ENCODE results near the gene MT1B. TPM values are rescaled to one million over a fixed set of nuclear protein-coding genes. Genes with fewer than 3 reads are reported as not detected.
"Not testable (repeated sequence)": the region's sequence is repeated elsewhere in the genome, so short reads cannot be mapped to it uniquely, and the experiment has no call there.

Gene MT1B
- total and polyA plus RNA-seq, 2 experiments from 2014 or later = 0.47 TPM; not detected in 1

- H3K9me3 ChIP-seq (ENCODE audit: low read depth); H3K36me3 ChIP-seq (replicated peaks; ENCODE audit: insufficient read depth, low read depth); H3K4me1 ChIP-seq (ENCODE audit: insufficient read depth); DNase-seq (ENCODE audit: low spot score); H2AFZ ChIP-seq; H3K79me2 ChIP-seq; H3K4me2 ChIP-seq; H3K9me2 ChIP-seq (replicated peaks; ENCODE audit: insufficient read depth); H4K20me1 ChIP-seq (ENCODE audit: insufficient read depth, poor library complexity, severe bottlenecking); H3K4me3 ChIP-seq; H3K27ac ChIP-seq: not testable (repeated sequence)
- peaks cover 48% of the 10 kb centered on the region for H3K27me3 ChIP-seq
- WGBS (ENCODE audit: low lambda C conversion rate, missing lambda C conversion rate) = 92% methylated on average over 5 of the region's 5 CpGs
Measured at GRCh38 chr16:56623184-56623583, 28.5 kb upstream of the MT1B start.

GRCh38 chr16:56623637-56624036, 28.0 kb upstream of the MT1B start:
- no peak overlapping the region for H3K27ac ChIP-seq
- TF ChIP-seq CTCF (IDR thresholded peaks at IDR 0.05; ENCODE audit: poor library complexity) (no peak), EZH2phosphoT487 (IDR thresholded peaks at IDR 0.05; ENCODE audit: low read depth, severe bottlenecking, unreplicated experiment) (no peak), EZH2 (IDR thresholded peaks at IDR 0.05; ENCODE audit: borderline replicate concordance) (no peak)
- no peaks in the 10 kb centered on the region for H3K36me3 ChIP-seq (replicated peaks; ENCODE audit: insufficient read depth, low read depth)
- WGBS (ENCODE audit: low lambda C conversion rate, missing lambda C conversion rate) = 93% methylated on average over 2 of the region's 2 CpGs
- no peak overlapping the region for H3K4me3 ChIP-seq
- H2AFZ ChIP-seq = no peak overlapping the region
- H3K4me2 ChIP-seq = no peak overlapping the region
- no peak for DNase-seq (ENCODE audit: low spot score)
- no peaks in the 10 kb centered on the region for H3K79me2 ChIP-seq
- H3K9me2 ChIP-seq (replicated peaks; ENCODE audit: insufficient read depth) = no peaks in the 10 kb centered on the region
- H3K9me3 ChIP-seq (ENCODE audit: low read depth) = no peaks in the 10 kb centered on the region
- no peaks in the 10 kb centered on the region for H4K20me1 ChIP-seq (ENCODE audit: insufficient read depth, poor library complexity, severe bottlenecking)
- H3K4me1 ChIP-seq (ENCODE audit: insufficient read depth) = peaks cover 4% of the 10 kb centered on the region
- peaks cover 46% of the 10 kb centered on the region for H3K27me3 ChIP-seq

- peak within 1 kb of the TSS; percentile 44 for H3K4me3 ChIP-seq
- WGBS (ENCODE audit: low lambda C conversion rate, missing lambda C conversion rate) = 6% methylated on average over 42 of the region's 62 CpGs
- peak within 1 kb of the TSS; percentile 73 for H2AFZ ChIP-seq
- H3K27me3 ChIP-seq = peaks cover 41% of the 10 kb centered on the region
- H3K36me3 ChIP-seq (replicated peaks; ENCODE audit: insufficient read depth, low read depth) = no peaks in the 10 kb centered on the region
- peak within 1 kb of the TSS; percentile 97 for H3K4me2 ChIP-seq
- no peaks in the 10 kb centered on the region for H3K9me3 ChIP-seq (ENCODE audit: low read depth)
- no peaks in the 10 kb centered on the region for H4K20me1 ChIP-seq (ENCODE audit: insufficient read depth, poor library complexity, severe bottlenecking)
- H3K79me2 ChIP-seq = no peaks in the 10 kb centered on the region
- no peaks in the 10 kb centered on the region for H3K9me2 ChIP-seq (replicated peaks; ENCODE audit: insufficient read depth)
- peak; percentile 82 for DNase-seq (ENCODE audit: low spot score)
- peaks cover 4% of the 10 kb centered on the region for H3K4me1 ChIP-seq (ENCODE audit: insufficient read depth)
- peak; percentile 89 for TF ChIP-seq EZH2 (IDR thresholded peaks at IDR 0.05; ENCODE audit: borderline replicate concordance)
- TF ChIP-seq EZH2phosphoT487 (IDR thresholded peaks at IDR 0.05; ENCODE audit: low read depth, severe bottlenecking, unreplicated experiment) = no peak
- TF ChIP-seq CTCF (IDR thresholded peaks at IDR 0.05; ENCODE audit: poor library complexity) = no peak
- H3K27ac ChIP-seq = peak within 1 kb of the TSS; percentile 34
Measured at GRCh38 chr16:56625140-56625942, 26.3 kb upstream of the MT1B start, which contains the start of gene MT1E. MT1E (plus strand) TSS chr16:56625781; CDS start chr16:56625852, 71 bp downstream.

GRCh38 chr16:56625943-56626654, 25.6 kb upstream of the MT1B start:
- WGBS (ENCODE audit: low lambda C conversion rate, missing lambda C conversion rate) = 36% methylated on average over 16 of the region's 16 CpGs
- no peak overlapping the region for H2AFZ ChIP-seq
- H3K27me3 ChIP-seq = peaks cover 49% of the 10 kb centered on the region
- peaks cover 4% of the 10 kb centered on the region for H3K4me1 ChIP-seq (ENCODE audit: insufficient read depth)
- no peaks in the 10 kb centered on the region for H3K79me2 ChIP-seq
- peak overlapping the region; percentile 97 for H3K4me2 ChIP-seq
- TF ChIP-seq EZH2 (IDR thresholded peaks at IDR 0.05; ENCODE audit: borderline replicate concordance) (no peak), EZH2phosphoT487 (IDR thresholded peaks at IDR 0.05; ENCODE audit: low read depth, severe bottlenecking, unreplicated experiment) (no peak), CTCF (IDR thresholded peaks at IDR 0.05; ENCODE audit: poor library complexity) (no peak)
- no peak overlapping the region for H3K4me3 ChIP-seq
- no peaks in the 10 kb centered on the region for H3K36me3 ChIP-seq (replicated peaks; ENCODE audit: insufficient read depth, low read depth)
- no peaks in the 10 kb centered on the region for H3K9me3 ChIP-seq (ENCODE audit: low read depth)
- peak overlapping the region; percentile 34 for H3K27ac ChIP-seq
- no peaks in the 10 kb centered on the region for H4K20me1 ChIP-seq (ENCODE audit: insufficient read depth, poor library complexity, severe bottlenecking)
- no peaks in the 10 kb centered on the region for H3K9me2 ChIP-seq (replicated peaks; ENCODE audit: insufficient read depth)
- DNase-seq (ENCODE audit: low spot score) = peak; percentile 50

Measured in hepatocyte (in vitro differentiated cells).